ENCODE measurements around the gene PGC.

DNA sequence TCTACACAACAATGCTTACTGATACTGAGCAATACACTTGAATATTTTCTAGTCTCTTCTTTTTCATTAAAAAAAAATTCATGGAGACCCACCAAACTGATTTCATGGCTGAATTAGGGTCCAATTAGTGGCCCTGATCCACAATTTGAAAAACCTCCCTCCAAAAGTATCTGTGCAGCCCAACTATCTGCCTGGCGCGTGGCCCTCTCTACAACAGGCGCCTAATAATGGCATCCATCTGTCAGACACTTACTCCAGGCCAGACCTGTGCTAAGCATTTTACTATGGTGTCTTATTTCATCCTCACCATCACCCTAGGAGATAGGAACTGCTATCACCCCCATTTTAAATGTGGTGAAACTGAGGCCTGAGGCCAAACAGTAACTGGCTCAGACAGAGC is 25.8 kb downstream of the PGC start:
- TF ChIP-seq, protein P1, sequence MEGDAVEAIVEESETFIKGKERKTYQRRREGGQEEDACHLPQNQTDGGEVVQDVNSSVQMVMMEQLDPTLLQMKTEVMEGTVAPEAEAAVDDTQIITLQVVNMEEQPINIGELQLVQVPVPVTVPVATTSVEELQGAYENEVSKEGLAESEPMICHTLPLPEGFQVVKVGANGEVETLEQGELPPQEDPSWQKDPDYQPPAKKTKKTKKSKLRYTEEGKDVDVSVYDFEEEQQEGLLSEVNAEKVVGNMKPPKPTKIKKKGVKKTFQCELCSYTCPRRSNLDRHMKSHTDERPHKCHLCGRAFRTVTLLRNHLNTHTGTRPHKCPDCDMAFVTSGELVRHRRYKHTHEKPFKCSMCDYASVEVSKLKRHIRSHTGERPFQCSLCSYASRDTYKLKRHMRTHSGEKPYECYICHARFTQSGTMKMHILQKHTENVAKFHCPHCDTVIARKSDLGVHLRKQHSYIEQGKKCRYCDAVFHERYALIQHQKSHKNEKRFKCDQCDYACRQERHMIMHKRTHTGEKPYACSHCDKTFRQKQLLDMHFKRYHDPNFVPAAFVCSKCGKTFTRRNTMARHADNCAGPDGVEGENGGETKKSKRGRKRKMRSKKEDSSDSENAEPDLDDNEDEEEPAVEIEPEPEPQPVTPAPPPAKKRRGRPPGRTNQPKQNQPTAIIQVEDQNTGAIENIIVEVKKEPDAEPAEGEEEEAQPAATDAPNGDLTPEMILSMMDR (IDR thresholded peaks at IDR 0.05) = no peak
- TF ChIP-seq POLR2A (IDR thresholded peaks at IDR 0.05) = no peak

Measured in Peyer's patch (tissue), 4 donors.